SU-DHL-6 (cell line): ENCODE data around the gene DCDC1.

ENCODE experiments used
- H2AFZ ChIP-seq: fragments of 200-600 bp; sonication (generic); 2 replicates; pipeline ENCODE4 v1.6.1; 2014; ENCODE audit warnings: low read depth, mild to moderate bottlenecking, moderate library complexity, mixed read lengths, antibody characterized with exemption, low read length; ENCODE audit not compliant: severe bottlenecking
- H3F3A ChIP-seq: fragments of 200-600 bp; shearing (Covaris generic); 2 replicates; pipeline ENCODE4 v1.6.0; 2016; ENCODE audit warnings: antibody characterized with exemption, mild to moderate bottlenecking; ENCODE audit not compliant: insufficient read depth
- H3K27ac ChIP-seq: fragments of 200-600 bp; sonication (generic); 2 replicates; pipeline ENCODE4 v1.5.1; 2016; ENCODE audit warnings: low read depth, mild to moderate bottlenecking, low read length, moderate library complexity, mixed read lengths
- H3K27me3 ChIP-seq: fragments of 200-600 bp; sonication (generic), shearing (Covaris generic); 2 replicates; pipeline ENCODE4 v1.6.0; 2014; ENCODE audit warnings: mild to moderate bottlenecking, low read length
- H3K36me3 ChIP-seq: fragments of 200-600 bp; sonication (generic); 2 replicates; pipeline ENCODE4 v1.6.1; 2014; ENCODE audit warnings: mild to moderate bottlenecking, low read length, mixed read lengths
- H3K4me2 ChIP-seq: fragments of 300-600, 200-600 bp; shearing (Covaris generic), sonication (generic); 2 replicates; pipeline ENCODE4 v1.6.0; 2014; ENCODE audit warnings: low read length, low read depth, mild to moderate bottlenecking; ENCODE audit not compliant: poor library complexity, severe bottlenecking
- H3K4me3 ChIP-seq: fragments of 200-600 bp; sonication (generic); 2 replicates; pipeline ENCODE4 v1.5.1; 2014; ENCODE audit warnings: antibody characterized with exemption, low read length, mild to moderate bottlenecking, mixed read lengths; ENCODE audit not compliant: insufficient read depth, poor library complexity, severe bottlenecking
- H3K79me2 ChIP-seq: fragments of 200-600 bp; sonication (generic); 2 replicates; pipeline ENCODE4 v1.6.1; 2014; ENCODE audit warnings: mild to moderate bottlenecking, low read length, moderate library complexity; ENCODE audit not compliant: insufficient read depth
- H3K9ac ChIP-seq: fragments of 200-600 bp; sonication (generic); 2 replicates; pipeline ENCODE4 v1.7.0; 2014; ENCODE audit warnings: mild to moderate bottlenecking, low read length
- H3K9me2 ChIP-seq: fragments of 200-600 bp; sonication (generic); replicated peaks from 2 replicates; pipeline ENCODE4 v1.6.1; 2014; ENCODE audit warnings: low read length; ENCODE audit not compliant: insufficient read depth
- H3K9me3 ChIP-seq: fragments of 200-600 bp; sonication (generic); 2 replicates; pipeline ENCODE4 v1.6.1; 2014; ENCODE audit warnings: low read length, mixed read lengths; ENCODE audit not compliant: insufficient read depth
- H4K20me1 ChIP-seq: fragments of 200-600 bp; sonication (generic); 2 replicates; pipeline ENCODE4 v1.6.1; 2014; ENCODE audit warnings: low read depth, mild to moderate bottlenecking, antibody characterized with exemption, low read length, moderate library complexity, mixed read lengths
- CTCF ChIP-seq: fragments of 200-600 bp; sonication (generic); IDR thresholded peaks from one replicate; pipeline ENCODE4 v1.5.1; 2017; ENCODE audit warnings: antibody characterized with exemption, mild to moderate bottlenecking, low read length, moderate library complexity; ENCODE audit not compliant: insufficient read depth, poor library complexity, severe bottlenecking
- EZH2phosphoT487 ChIP-seq: fragments of 200-600 bp; sonication (generic), shearing (Covaris generic); conservative IDR thresholded peaks from 2 replicates; pipeline ENCODE4 v1.6.1; 2018; ENCODE audit warnings: mild to moderate bottlenecking, antibody characterized with exemption, low read length, moderate library complexity, mixed read lengths

The DCDC1 gene

DNA sequence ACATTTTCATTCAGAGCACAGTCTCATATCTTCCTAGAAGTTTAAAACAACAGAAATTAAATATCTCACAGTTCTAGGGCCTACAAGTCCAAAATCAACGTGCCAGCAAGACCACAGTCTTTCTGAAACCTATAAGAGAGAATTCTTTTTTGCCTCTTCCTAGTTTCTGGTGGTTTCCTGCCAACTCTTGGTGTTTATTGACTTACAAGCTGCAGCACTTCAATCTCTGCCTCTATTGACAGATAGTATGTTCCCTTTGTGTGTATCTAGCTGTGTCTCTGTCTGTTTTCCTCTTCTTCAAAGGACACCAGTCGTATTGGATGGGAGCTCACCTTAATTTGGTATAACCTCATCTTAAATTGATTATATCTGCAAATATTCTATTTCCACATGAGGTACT lies 347.5 kb downstream of the DCDC1 start:
- H3K79me2 ChIP-seq, result no peaks in the 10 kb centered on the region
- H3K9me2 ChIP-seq, result no peaks in the 10 kb centered on the region
- no peak overlapping the region for H3K4me3 ChIP-seq
- H3K9ac ChIP-seq, result no peak overlapping the region
- no peaks in the 10 kb centered on the region for H4K20me1 ChIP-seq
- no peak overlapping the region for H3K27ac ChIP-seq
- H3F3A ChIP-seq, result no peaks in the 10 kb centered on the region
- no peaks in the 10 kb centered on the region for H3K9me3 ChIP-seq
- H3K36me3 ChIP-seq, result no peaks in the 10 kb centered on the region
- no peak overlapping the region for H2AFZ ChIP-seq
- H3K4me2 ChIP-seq, result no peak overlapping the region
- H3K27me3 ChIP-seq, result no peaks in the 10 kb centered on the region
- TF ChIP-seq CTCF (no peak), EZH2phosphoT487 (no peak)

DNA sequence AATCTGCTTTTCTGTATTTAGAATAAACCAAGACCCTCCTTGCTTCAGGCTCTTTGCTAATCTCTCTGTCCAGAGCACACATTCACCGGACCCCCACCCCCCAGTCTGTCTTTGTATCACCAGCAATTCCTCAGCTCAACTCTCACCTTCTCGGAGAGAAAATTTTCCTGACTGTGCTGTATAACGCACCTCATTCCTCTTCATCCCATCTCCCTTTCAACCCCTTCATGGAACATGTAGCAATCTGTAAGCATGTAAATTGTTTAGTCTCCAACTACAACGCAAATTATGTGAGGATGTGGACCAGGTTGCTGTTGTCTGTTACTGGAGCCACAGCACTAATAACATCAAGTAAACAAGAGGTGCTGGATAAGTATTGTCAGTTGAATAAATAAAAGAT lies 349.8 kb downstream of the DCDC1 start:
- H3K4me2 ChIP-seq, result no peak overlapping the region
- no peak for TF ChIP-seq EZH2phosphoT487
- no peak for TF ChIP-seq CTCF

DNA sequence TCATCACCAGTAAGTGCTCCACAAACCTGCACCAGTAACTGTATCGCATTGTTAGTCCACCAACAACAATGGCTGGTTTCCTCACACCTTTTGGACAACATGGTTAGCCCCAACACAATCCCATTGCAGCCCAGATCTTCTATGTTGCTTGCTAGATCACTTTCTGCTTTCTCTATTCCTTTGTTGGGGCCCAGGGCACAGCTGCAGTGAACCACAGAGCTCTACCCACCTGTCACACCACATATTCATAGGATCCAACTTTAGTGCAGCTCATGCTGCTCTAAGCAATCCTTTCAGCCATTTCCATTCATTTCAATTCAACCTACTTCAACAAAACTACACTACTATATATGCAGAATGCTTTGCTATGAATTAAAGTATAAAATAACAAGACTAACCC lies 364.3 kb downstream of the DCDC1 start:
- TF ChIP-seq CTCF, result no peak

More for the DNA sequence above, 349.8 kb downstream of the DCDC1 start:
- no peak overlapping the region for H2AFZ ChIP-seq
- H3K9me2 ChIP-seq, result no peaks in the 10 kb centered on the region
- H3K9me3 ChIP-seq, result no peaks in the 10 kb centered on the region
- H3K4me3 ChIP-seq, result no peak overlapping the region
- no peaks in the 10 kb centered on the region for H3K36me3 ChIP-seq
- H3K27me3 ChIP-seq, result no peaks in the 10 kb centered on the region
- H3F3A ChIP-seq, result no peaks in the 10 kb centered on the region
- H4K20me1 ChIP-seq, result no peaks in the 10 kb centered on the region
- H3K27ac ChIP-seq, result no peak overlapping the region
- no peaks in the 10 kb centered on the region for H3K79me2 ChIP-seq
- H3K9ac ChIP-seq, result no peak overlapping the region

DNA sequence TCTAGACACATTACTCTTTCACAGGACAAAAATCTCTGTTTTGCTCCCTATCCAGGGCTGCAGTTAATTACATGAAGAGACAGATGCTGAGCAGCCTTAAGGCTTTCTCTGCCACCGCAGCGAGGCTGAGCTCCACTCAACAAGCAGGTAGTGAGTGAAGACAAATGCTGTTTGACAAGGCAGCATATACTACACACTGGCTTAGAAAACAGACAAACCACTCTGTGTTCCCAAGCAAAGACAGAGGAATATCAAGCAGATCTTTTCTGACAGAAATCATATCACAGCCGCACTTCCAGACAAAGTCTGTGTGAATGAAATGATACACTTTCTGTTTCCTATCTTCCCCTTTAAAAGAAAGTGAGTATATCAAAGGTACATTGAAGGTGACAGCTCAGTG lies 368.1 kb downstream of the DCDC1 start:
- Histone ChIP-seq H3K9me2 (no peaks in the 10 kb centered on the region), H2AFZ (no peak overlapping the region), H3K79me2 (no peaks in the 10 kb centered on the region), H3K27ac (no peak overlapping the region), H3K36me3 (no peaks in the 10 kb centered on the region), H3F3A (no peaks in the 10 kb centered on the region), H3K9ac (no peak overlapping the region), H3K27me3 (no peaks in the 10 kb centered on the region), H3K4me2 (no peak overlapping the region), H3K9me3 (no peaks in the 10 kb centered on the region), H4K20me1 (no peaks in the 10 kb centered on the region), H3K4me3 (no peak overlapping the region)
- TF ChIP-seq CTCF (no peak), EZH2phosphoT487 (no peak)

More for the DNA sequence above, 364.3 kb downstream of the DCDC1 start:
- Histone ChIP-seq H3K36me3 (no peaks in the 10 kb centered on the region), H4K20me1 (no peaks in the 10 kb centered on the region), H3F3A (no peaks in the 10 kb centered on the region), H3K27ac (no peak overlapping the region), H3K4me3 (no peak overlapping the region), H3K9me3 (no peaks in the 10 kb centered on the region), H3K27me3 (no peaks in the 10 kb centered on the region), H2AFZ (no peak overlapping the region), H3K79me2 (no peaks in the 10 kb centered on the region), H3K9ac (no peak overlapping the region), H3K4me2 (no peak overlapping the region), H3K9me2 (no peaks in the 10 kb centered on the region)
